ENCODE data around the gene CARTPT. TPM values are rescaled to one million over a fixed set of nuclear protein-coding genes. Genes with fewer than 3 reads are reported as not detected.

CARTPT gene
- not detected for total RNA-seq

DNA sequence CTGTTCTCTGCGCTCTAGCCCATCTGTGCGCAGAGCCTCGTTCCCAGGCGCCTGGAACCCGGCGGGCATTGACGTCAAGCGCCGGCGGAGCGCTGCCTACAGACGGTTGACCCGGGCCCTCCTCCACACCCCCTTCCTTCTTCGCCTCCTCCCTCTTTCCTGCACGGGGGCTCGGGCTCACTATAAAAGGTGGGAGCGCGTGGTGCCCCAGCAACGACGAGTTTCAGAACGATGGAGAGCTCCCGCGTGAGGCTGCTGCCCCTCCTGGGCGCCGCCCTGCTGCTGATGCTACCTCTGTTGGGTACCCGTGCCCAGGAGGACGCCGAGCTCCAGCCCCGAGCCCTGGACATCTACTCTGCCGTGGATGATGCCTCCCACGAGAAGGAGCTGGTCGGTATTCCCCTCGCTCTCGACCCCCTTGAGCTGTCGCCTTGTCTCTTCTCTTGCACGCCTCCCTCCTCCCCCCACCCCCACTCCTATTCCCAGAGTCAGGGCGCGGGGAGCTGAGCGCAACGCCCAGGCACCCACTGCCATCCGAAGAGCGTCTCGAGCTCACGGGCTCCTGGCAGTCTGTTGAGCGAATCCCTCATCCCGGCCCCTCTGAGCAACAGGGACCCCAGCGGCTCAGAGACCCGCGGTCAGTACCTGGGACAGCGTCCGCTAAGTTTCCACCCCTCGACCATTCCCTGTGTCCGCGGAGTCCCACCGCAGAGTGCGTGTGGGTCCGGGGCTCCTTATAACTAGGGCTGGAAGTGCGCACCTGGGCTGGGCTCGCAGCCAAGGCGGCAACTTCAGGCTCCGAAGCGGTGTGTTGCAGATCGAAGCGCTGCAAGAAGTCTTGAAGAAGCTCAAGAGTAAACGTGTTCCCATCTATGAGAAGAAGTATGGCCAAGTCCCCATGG, at the start of gene CARTPT:
CARTPT (plus strand) TSS at position 213 of the 902 bp plus-strand sequence; CDS start at position 232, 19 bp downstream.
- intact Hi-C loops (cut with DNase I): no loop called here
- H3K27ac ChIP-seq: no peak within 1 kb of the TSS
- TF ChIP-seq POLR2AphosphoS5 (IDR thresholded peaks at IDR 0.05; ENCODE audit: insufficient read depth in 1 of 2, low read depth in 1 of 2) (no peak), POLR2A (IDR thresholded peaks at IDR 0.05) (no peak)
- TF ChIP-seq, protein P1, sequence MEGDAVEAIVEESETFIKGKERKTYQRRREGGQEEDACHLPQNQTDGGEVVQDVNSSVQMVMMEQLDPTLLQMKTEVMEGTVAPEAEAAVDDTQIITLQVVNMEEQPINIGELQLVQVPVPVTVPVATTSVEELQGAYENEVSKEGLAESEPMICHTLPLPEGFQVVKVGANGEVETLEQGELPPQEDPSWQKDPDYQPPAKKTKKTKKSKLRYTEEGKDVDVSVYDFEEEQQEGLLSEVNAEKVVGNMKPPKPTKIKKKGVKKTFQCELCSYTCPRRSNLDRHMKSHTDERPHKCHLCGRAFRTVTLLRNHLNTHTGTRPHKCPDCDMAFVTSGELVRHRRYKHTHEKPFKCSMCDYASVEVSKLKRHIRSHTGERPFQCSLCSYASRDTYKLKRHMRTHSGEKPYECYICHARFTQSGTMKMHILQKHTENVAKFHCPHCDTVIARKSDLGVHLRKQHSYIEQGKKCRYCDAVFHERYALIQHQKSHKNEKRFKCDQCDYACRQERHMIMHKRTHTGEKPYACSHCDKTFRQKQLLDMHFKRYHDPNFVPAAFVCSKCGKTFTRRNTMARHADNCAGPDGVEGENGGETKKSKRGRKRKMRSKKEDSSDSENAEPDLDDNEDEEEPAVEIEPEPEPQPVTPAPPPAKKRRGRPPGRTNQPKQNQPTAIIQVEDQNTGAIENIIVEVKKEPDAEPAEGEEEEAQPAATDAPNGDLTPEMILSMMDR (IDR thresholded peaks at IDR 0.05): no peak
- no peaks in the 10 kb centered on the region for H3K36me3 ChIP-seq
- H3K27me3 ChIP-seq: peaks cover 7% of the 10 kb centered on the region
- H3K4me3 ChIP-seq: no peak within 1 kb of the TSS
- DNase-seq (ENCODE audit: extremely low spot score in 2 of 2): no peak
- H3K4me1 ChIP-seq: no peaks in the 10 kb centered on the region
- H3K9me3 ChIP-seq: no peaks in the 10 kb centered on the region

DNA sequence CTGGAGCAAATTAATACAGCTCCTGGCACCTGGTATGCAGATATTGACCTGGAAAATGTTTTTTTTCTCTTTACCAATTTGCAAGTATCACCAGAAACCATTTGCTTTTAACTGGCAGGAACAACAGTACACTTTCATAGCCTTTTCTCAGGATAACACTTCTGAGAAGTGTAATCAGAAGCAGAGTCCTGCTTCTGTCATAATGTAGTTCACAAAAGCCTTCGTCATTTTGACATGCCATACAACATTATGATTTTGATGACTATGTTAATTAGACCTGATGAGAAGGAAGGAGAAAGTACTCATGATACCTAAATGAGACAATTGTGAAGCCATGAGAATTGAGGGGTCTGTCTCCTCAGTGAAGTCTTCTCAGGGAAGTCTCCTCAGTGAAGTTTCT, 41.1 kb upstream of the CARTPT start:
- Histone ChIP-seq H3K9me3 (no peaks in the 10 kb centered on the region), H3K36me3 (no peaks in the 10 kb centered on the region), H3K4me1 (no peaks in the 10 kb centered on the region), H3K27me3 (no peaks in the 10 kb centered on the region), H3K27ac (no peak overlapping the region), H3K4me3 (no peak overlapping the region)
- no peak for DNase-seq (ENCODE audit: extremely low spot score in 2 of 2)
- intact Hi-C loops (cut with DNase I): no loop called here
- TF ChIP-seq POLR2A (IDR thresholded peaks at IDR 0.05) (no peak), POLR2AphosphoS5 (IDR thresholded peaks at IDR 0.05; ENCODE audit: insufficient read depth in 1 of 2, low read depth in 1 of 2) (no peak)
- TF ChIP-seq, protein P1 (IDR thresholded peaks at IDR 0.05): no peak

DNA sequence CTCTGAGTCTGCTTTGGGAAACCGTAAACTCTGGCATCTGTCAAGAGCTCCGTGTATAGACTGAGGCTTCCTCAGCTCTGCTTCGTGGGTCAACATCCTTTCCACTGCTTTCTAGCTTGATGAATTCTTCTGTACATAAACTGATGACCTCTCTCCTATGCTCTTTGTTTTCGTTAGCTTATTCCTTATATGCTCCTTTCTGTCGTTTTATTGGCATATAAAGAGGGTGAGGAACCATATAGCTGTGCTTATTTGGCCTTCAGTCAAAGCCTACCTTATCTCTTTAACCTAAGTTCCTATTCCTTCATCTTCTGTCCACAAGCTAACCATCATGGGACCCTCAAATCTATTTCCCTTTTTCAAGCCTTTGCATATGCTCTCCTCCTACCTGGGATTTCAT, 39.4 kb upstream of the CARTPT start:
- H3K9me3 ChIP-seq: no peaks in the 10 kb centered on the region
- H3K27me3 ChIP-seq: no peaks in the 10 kb centered on the region
- no peak overlapping the region for H3K27ac ChIP-seq
- TF ChIP-seq, protein P1 (IDR thresholded peaks at IDR 0.05): no peak
- no peak for TF ChIP-seq POLR2A (IDR thresholded peaks at IDR 0.05)
- intact Hi-C loops (cut with DNase I): no loop called here
- no peak for DNase-seq (ENCODE audit: extremely low spot score in 2 of 2)
- H3K4me3 ChIP-seq: no peak overlapping the region
- H3K36me3 ChIP-seq: no peaks in the 10 kb centered on the region
- H3K4me1 ChIP-seq: no peaks in the 10 kb centered on the region

DNA sequence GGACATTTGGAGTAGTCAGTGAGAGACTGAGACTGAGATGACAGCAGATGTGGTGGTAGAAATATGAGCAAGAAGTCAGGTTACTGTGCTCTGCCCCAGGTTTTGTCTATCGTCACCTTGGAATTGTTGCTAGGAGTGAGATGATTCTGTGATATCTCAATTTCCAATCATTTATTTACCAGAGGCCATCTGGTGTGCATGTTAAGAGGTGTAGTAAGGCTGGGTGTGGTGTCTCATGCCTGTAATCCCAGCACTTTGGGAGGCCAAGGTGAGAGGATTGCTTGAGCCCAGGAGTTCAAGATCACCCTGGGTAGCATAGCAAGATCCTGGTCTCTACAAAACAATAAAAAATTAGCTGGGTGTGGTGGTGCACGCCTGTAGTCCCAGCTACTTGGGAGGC, 38.6 kb upstream of the CARTPT start:
- no peaks in the 10 kb centered on the region for H3K9me3 ChIP-seq
- no peak overlapping the region for H3K27ac ChIP-seq
- no peaks in the 10 kb centered on the region for H3K27me3 ChIP-seq
- no peaks in the 10 kb centered on the region for H3K36me3 ChIP-seq
- no peaks in the 10 kb centered on the region for H3K4me1 ChIP-seq
- no peak for TF ChIP-seq POLR2A (IDR thresholded peaks at IDR 0.05)
- no peak for TF ChIP-seq POLR2AphosphoS5 (IDR thresholded peaks at IDR 0.05; ENCODE audit: insufficient read depth in 1 of 2, low read depth in 1 of 2)
- TF ChIP-seq, protein P1 (IDR thresholded peaks at IDR 0.05): no peak
- H3K4me3 ChIP-seq: no peak overlapping the region
- intact Hi-C loops (cut with DNase I): no loop called here
- DNase-seq (ENCODE audit: extremely low spot score in 2 of 2): no peak

DNA sequence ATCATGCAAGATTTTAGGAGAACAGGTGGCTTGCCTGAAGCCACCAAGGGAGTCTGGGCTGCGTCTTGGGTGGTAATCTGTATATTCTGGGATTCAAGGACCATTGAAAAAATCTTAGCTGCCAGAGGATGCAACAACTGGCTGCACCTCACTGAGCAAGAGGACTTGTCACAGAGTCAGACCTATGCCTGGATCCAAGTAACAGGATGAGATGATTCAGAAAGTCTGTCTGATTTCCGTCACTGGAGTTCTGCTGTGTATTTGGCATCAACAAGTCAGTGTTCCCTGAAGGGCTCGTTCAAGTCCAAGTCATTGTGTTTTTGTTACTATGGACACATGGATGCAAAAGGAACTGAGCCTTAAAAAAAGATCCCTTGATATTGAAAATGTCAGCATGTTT, 37.8 kb upstream of the CARTPT start:
- H3K9me3 ChIP-seq: no peaks in the 10 kb centered on the region
- intact Hi-C loops (cut with DNase I): no loop called here

More for the DNA sequence above, 37.8 kb upstream of the CARTPT start:
- DNase-seq (ENCODE audit: extremely low spot score in 2 of 2): no peak
- H3K27ac ChIP-seq: no peak overlapping the region
- no peak overlapping the region for H3K4me3 ChIP-seq
- TF ChIP-seq, protein P1 (IDR thresholded peaks at IDR 0.05): no peak
- H3K27me3 ChIP-seq: no peaks in the 10 kb centered on the region
- H3K36me3 ChIP-seq: no peaks in the 10 kb centered on the region
- no peaks in the 10 kb centered on the region for H3K4me1 ChIP-seq
